KMS-11 (cell line): ENCODE measurements around the gene LCTL.

Source experiments
- H2AFZ ChIP-seq: fragments of 200-600 bp; sonication (generic); 2 replicates; pipeline ENCODE4 v1.6.1; 2016; ENCODE audit warnings: antibody characterized with exemption, mixed run types, low read depth
- H3K27ac ChIP-seq: fragments of 200-600 bp; sonication (generic); 2 replicates; pipeline ENCODE4 v1.6.1; 2016; ENCODE audit warnings: mild to moderate bottlenecking, mixed run types
- H3K27me3 ChIP-seq: fragments of 200-600 bp; sonication (generic); 2 replicates; pipeline ENCODE4 v1.6.1; 2017; ENCODE audit warnings: mild to moderate bottlenecking, low read depth, mixed run types, moderate library complexity; ENCODE audit not compliant: insufficient read depth
- H3K36me3 ChIP-seq: fragments of 200-600 bp; sonication (generic); 2 replicates; pipeline ENCODE4 v1.6.1; 2017; ENCODE audit warnings: mild to moderate bottlenecking, mixed run types; ENCODE audit not compliant: insufficient read depth
- H3K4me1 ChIP-seq: fragments of 200-600 bp; sonication (generic); 2 replicates; pipeline ENCODE4 v1.6.1; 2016; ENCODE audit warnings: mild to moderate bottlenecking, low read depth, mixed run types; ENCODE audit not compliant: poor library complexity, severe bottlenecking
- H3K4me2 ChIP-seq: fragments of 200-600 bp; sonication (generic); 2 replicates; pipeline ENCODE4 v1.7.0; 2016; ENCODE audit warnings: mild to moderate bottlenecking, mixed run types
- H3K4me3 ChIP-seq: fragments of 200-600 bp; sonication (generic); IDR thresholded peaks from 2 replicates; pipeline ENCODE4 v1.6.1; 2017; ENCODE audit warnings: low read depth, low read length, mixed read lengths; ENCODE audit not compliant: insufficient read depth
- H3K79me2 ChIP-seq: fragments of 200-600 bp; sonication (generic); 2 replicates; pipeline ENCODE4 v1.6.1; 2016; ENCODE audit warnings: low read depth, mixed run types; ENCODE audit not compliant: insufficient read depth
- H3K9ac ChIP-seq: fragments of 200-600 bp; sonication (generic); 2 replicates; pipeline ENCODE4 v1.6.1; 2016; ENCODE audit warnings: mild to moderate bottlenecking, mixed run types
- H4K20me1 ChIP-seq: fragments of 200-600 bp; sonication (generic); 2 replicates; pipeline ENCODE4 v1.6.1; 2016; ENCODE audit warnings: mild to moderate bottlenecking, mixed run types; ENCODE audit not compliant: insufficient read depth
- CTCF ChIP-seq: fragments of 200-600 bp; sonication (generic); conservative IDR thresholded peaks from 2 replicates; pipeline ENCODE4 v1.6.1; 2017; ENCODE audit warnings: low read depth, mild to moderate bottlenecking, antibody characterized with exemption, low read length, moderate library complexity, mixed read lengths

Gene LCTL

GRCh38 chr15:66563566-66564110 lies 2.2 kb downstream of the LCTL start:
- no peaks in the 10 kb centered on the region for H3K36me3 ChIP-seq
- H3K27me3 ChIP-seq, result no peaks in the 10 kb centered on the region
- H3K4me2 ChIP-seq, result no peak overlapping the region
- no peaks in the 10 kb centered on the region for H4K20me1 ChIP-seq
- H3K9ac ChIP-seq, result no peak overlapping the region
- H3K4me1 ChIP-seq, result peaks cover 16% of the 10 kb centered on the region
- no peaks in the 10 kb centered on the region for H3K79me2 ChIP-seq
- TF ChIP-seq CTCF, result no peak
- no peak overlapping the region for H2AFZ ChIP-seq
- no peak overlapping the region for H3K27ac ChIP-seq
- H3K4me3 ChIP-seq, result no peak overlapping the region

- Histone ChIP-seq H3K27ac (no peak overlapping the region), H2AFZ (no peak overlapping the region), H3K36me3 (no peaks in the 10 kb centered on the region), H4K20me1 (no peaks in the 10 kb centered on the region), H3K79me2 (no peaks in the 10 kb centered on the region), H3K9ac (no peak overlapping the region), H3K4me1 (peaks cover 16% of the 10 kb centered on the region), H3K4me2 (no peak overlapping the region), H3K27me3 (no peaks in the 10 kb centered on the region), H3K4me3 (no peak overlapping the region)
- no peak for TF ChIP-seq CTCF
These were observed 2.7 kb downstream of the LCTL start for GRCh38 chr15:66563126-66563525.

- Histone ChIP-seq H3K4me3 (no peak overlapping the region), H4K20me1 (no peaks in the 10 kb centered on the region), H3K27me3 (no peaks in the 10 kb centered on the region), H3K4me2 (no peak overlapping the region), H3K4me1 (peaks cover 7% of the 10 kb centered on the region), H3K79me2 (no peaks in the 10 kb centered on the region), H3K27ac (no peak overlapping the region), H3K9ac (no peak overlapping the region), H3K36me3 (no peaks in the 10 kb centered on the region), H2AFZ (no peak overlapping the region)
- no peak for TF ChIP-seq CTCF
These were observed 4.8 kb downstream of the LCTL start for GRCh38 chr15:66560856-66561525.

- no peak overlapping the region for H3K4me3 ChIP-seq
- no peaks in the 10 kb centered on the region for H3K36me3 ChIP-seq
- H2AFZ ChIP-seq, result no peak overlapping the region
- H3K4me2 ChIP-seq, result no peak overlapping the region
- no peak overlapping the region for H3K9ac ChIP-seq
- no peak overlapping the region for H3K27ac ChIP-seq
- no peaks in the 10 kb centered on the region for H3K79me2 ChIP-seq
- H3K4me1 ChIP-seq, result no peaks in the 10 kb centered on the region
- H4K20me1 ChIP-seq, result no peaks in the 10 kb centered on the region
- no peaks in the 10 kb centered on the region for H3K27me3 ChIP-seq
- no peak for TF ChIP-seq CTCF
These were observed 7.5 kb downstream of the LCTL start for GRCh38 chr15:66558271-66558670.
